WTC11 (cell line): ENCODE measurements around the gene CDK2AP2. TPM values are rescaled to one million over a fixed set of nuclear protein-coding genes. Genes with fewer than 3 reads are reported as not detected.

Source experiments
- ATAC-seq: fragments of 200-7000 bp; cut with Tn5 transposase; 2 replicates; pipeline ENCODE4 v1.10.0; 2021; ENCODE audit warnings: mild to moderate bottlenecking, moderate library complexity
- CTCF ChIA-PET: fragments of 300-600 bp; sonication (Branson Sonifier 250); formaldehyde crosslinking; loops from one replicate; lab custom pipeline; 2021; ENCODE audit warnings: antibody characterized with exemption; lab: Charles Lee
- POLR2A ChIA-PET: fragments of 350-600 bp; sonication (Branson Sonifier 250); formaldehyde crosslinking; loops from one replicate; lab custom pipeline; 2021; ENCODE audit warnings: antibody characterized with exemption; lab: Charles Lee
- DNase-seq: peaks from one replicate; pipeline ENCODE4 v3.0.0; 2021; ENCODE audit warnings: low spot score
- H3K27ac Mint-ChIP-seq: 2 replicates; pipeline ENCODE4 v1.8.0; 2021; ENCODE audit warnings: mixed read lengths
- H3K27me3 Mint-ChIP-seq: 2 replicates; pipeline ENCODE4 v1.8.0; 2021; ENCODE audit warnings: low read depth, mild to moderate bottlenecking, moderate library complexity, mixed read lengths
- H3K36me3 Mint-ChIP-seq: 2 replicates; pipeline ENCODE4 v1.8.0; 2021; ENCODE audit warnings: mixed read lengths
- H3K4me1 Mint-ChIP-seq: 2 replicates; pipeline ENCODE4 v1.8.0; 2022; ENCODE audit warnings: mixed read lengths
- H3K4me3 Mint-ChIP-seq: 2 replicates; pipeline ENCODE4 v1.8.0; 2021; ENCODE audit warnings: mild to moderate bottlenecking, moderate library complexity, mixed read lengths
- H3K9me3 Mint-ChIP-seq: 2 replicates; pipeline ENCODE4 v1.8.0; 2021; ENCODE audit warnings: mixed read lengths
- ATF6 ChIP-seq: sonication (generic); formaldehyde crosslinking; IDR thresholded peaks from 2 replicates; pipeline ENCODE4 v1.8.1; 2023; ENCODE audit warnings: mild to moderate bottlenecking, missing genetic modification reagents
- CREB1 ChIP-seq: sonication (generic); formaldehyde crosslinking; IDR thresholded peaks from 2 replicates; pipeline ENCODE4 v1.8.0; 2023; ENCODE audit warnings: mild to moderate bottlenecking, missing genetic modification reagents
- CTCF ChIP-seq: fragments of 200-600 bp; IDR thresholded peaks from 2 replicates; pipeline ENCODE4 v1.8.0; 2022; ENCODE audit warnings: antibody characterized with exemption
- E2F1 ChIP-seq: sonication (generic); formaldehyde crosslinking; IDR thresholded peaks from 2 replicates; pipeline ENCODE4 v1.8.0; 2022; ENCODE audit warnings: mild to moderate bottlenecking, missing genetic modification reagents
- HMGA2 ChIP-seq: fragments of 250-450 bp; sonication (Bioruptor Pico); IDR thresholded peaks from 2 replicates; pipeline ENCODE4 v1.4.0; 2021; ENCODE audit warnings: mild to moderate bottlenecking, moderate library complexity
- HMGXB4 ChIP-seq: sonication (generic); formaldehyde crosslinking; IDR thresholded peaks from 2 replicates; pipeline ENCODE4 v1.8.1; 2023; ENCODE audit warnings: mild to moderate bottlenecking, moderate library complexity, missing genetic modification reagents
- JUN ChIP-seq: sonication (generic); formaldehyde crosslinking; IDR thresholded peaks from 2 replicates; pipeline ENCODE4 v1.8.0; 2023; ENCODE audit warnings: mild to moderate bottlenecking, missing genetic modification reagents
- NR3C1 ChIP-seq: sonication (generic); formaldehyde crosslinking; conservative IDR thresholded peaks from 2 replicates; pipeline ENCODE4 v1.8.1; 2023; ENCODE audit warnings: low read depth, mild to moderate bottlenecking, missing genetic modification reagents
- OVOL2 ChIP-seq: fragments of 250-450 bp; sonication (Bioruptor Pico); IDR thresholded peaks from 2 replicates; pipeline ENCODE4 v1.9.0; 2021; ENCODE audit warnings: mild to moderate bottlenecking, borderline replicate concordance
- PREB ChIP-seq: sonication (generic); formaldehyde crosslinking; IDR thresholded peaks from 2 replicates; pipeline ENCODE4 v1.8.1; 2022; ENCODE audit warnings: mild to moderate bottlenecking, missing genetic modification reagents, moderate library complexity, borderline replicate concordance
- SMAD4 ChIP-seq: sonication (generic); formaldehyde crosslinking; IDR thresholded peaks from 2 replicates; pipeline ENCODE4 v1.8.0; 2022; ENCODE audit warnings: mild to moderate bottlenecking, missing genetic modification reagents
- SOX15 ChIP-seq: fragments of 250-450 bp; sonication (Bioruptor Pico); IDR thresholded peaks from 2 replicates; pipeline ENCODE4 v1.9.0; 2021; ENCODE audit warnings: mild to moderate bottlenecking
- TEAD1 ChIP-seq: sonication (generic); formaldehyde crosslinking; IDR thresholded peaks from 2 replicates; pipeline ENCODE4 v1.8.0; 2022; ENCODE audit warnings: mild to moderate bottlenecking, missing genetic modification reagents
- TP53 ChIP-seq: sonication (generic); formaldehyde crosslinking; IDR thresholded peaks from 2 replicates; pipeline ENCODE4 v1.8.1; 2023; ENCODE audit warnings: mild to moderate bottlenecking, missing genetic modification reagents
- ZNF263 ChIP-seq: sonication (generic); formaldehyde crosslinking; IDR thresholded peaks from 2 replicates; pipeline ENCODE4 v1.8.1; 2022; ENCODE audit warnings: low read depth, mild to moderate bottlenecking, moderate library complexity, missing genetic modification reagents
- ZNF425 ChIP-seq: fragments of 250-450 bp; sonication (Bioruptor Pico); conservative IDR thresholded peaks from 2 replicates; pipeline ENCODE4 v1.9.0; 2021; ENCODE audit warnings: mild to moderate bottlenecking
- total RNA-seq: library from RNA; stranded (reverse); gene quantifications from 3 replicates; pipeline ENCODE4 v1.2.3, GENCODE V29; 2021

Gene CDK2AP2
- total RNA-seq, 1 experiment from 2014 or later, result 53.1 TPM

GRCh38 chr11:67484847-67485311 is 23.1 kb downstream of the CDK2AP2 start:
- ATAC-seq, result no peak
- H3K9me3 Mint-ChIP-seq, result no peaks in the 10 kb centered on the region
- no peak overlapping the region for H3K27ac Mint-ChIP-seq
- peaks cover 19% of the 10 kb centered on the region for H3K4me1 Mint-ChIP-seq
- peaks cover 10% of the 10 kb centered on the region; the same call in 1 of the 2 replicates for H3K36me3 Mint-ChIP-seq
- DNase-seq, result no peak
- no peak overlapping the region; the same call in 1 of the 2 replicates for H3K4me3 Mint-ChIP-seq
- TF ChIP-seq JUN (no peak), TEAD1 (no peak), ZNF263 (CRISPR knock-in tag) (no peak), SMAD4 (CRISPR knock-in tag) (no peak), HMGA2 (CRISPR knock-in tag) (no peak), ATF6 (no peak), HMGXB4 (no peak), SOX15 (CRISPR knock-in tag) (no peak), E2F1 (CRISPR knock-in tag) (no peak), NR3C1 (CRISPR knock-in tag) (no peak), ZNF425 (CRISPR knock-in tag) (no peak), PREB (CRISPR knock-in tag) (no peak), CREB1 (CRISPR knock-in tag) (no peak), CTCF (no peak), OVOL2 (CRISPR knock-in tag) (no peak), TP53 (CRISPR knock-in tag) (no peak)
- H3K27me3 Mint-ChIP-seq, result peaks cover 36% of the 10 kb centered on the region
- POLR2A ChIA-PET, result interaction anchor here (0.7 kb wide), 1 partner anchor 47 kb away, joined by 3 read pairs; the partner anchor contains the start of gene PTPRCAP
- CTCF ChIA-PET, result no interaction called here
